Astrocyte of the spinal cord (primary cell): ENCODE results near the gene R3HDM4.
"Not testable (repeated sequence)": the region's sequence is repeated elsewhere in the genome, so short reads cannot be mapped to it uniquely, and the experiment has no call there.

ENCODE experiments used
- DNase-seq: peaks from one replicate; pipeline ENCODE4 v3.0.0; 2011; ENCODE audit warnings: low read depth, low spot score
- H3K4me3 ChIP-seq: 2 replicates; pipeline ENCODE4 v1.5.1; 2011; ENCODE audit warnings: low read depth, mild to moderate bottlenecking, low read length, moderate library complexity
- CTCF ChIP-seq: IDR thresholded peaks from 2 replicates; pipeline ENCODE4 v1.5.1; 2012; ENCODE audit warnings: low read depth, mild to moderate bottlenecking, low read length, inconsistent platforms
- in situ Hi-C: cut with HindIII; loops from 2 replicates; pipeline ENCODE4 v1.10.0; 2017; ENCODE audit warnings: low sequenced_read_pairs

The R3HDM4 gene

GRCh38 chr19:853014-853585, 59.9 kb downstream of the R3HDM4 start:
- no peak overlapping the region for H3K4me3 ChIP-seq
- TF ChIP-seq CTCF, result no peak
- in situ Hi-C loops, result no loop called here
- no peak for DNase-seq

GRCh38 chr19:852136-853013, 60.6 kb downstream of the R3HDM4 start, which contains the start of gene ELANE:
ELANE (plus strand) TSS chr19:852303; CDS start chr19:852329, 26 bp downstream.
- in situ Hi-C loops, result no loop called here
- no peak for DNase-seq
- no peak within 1 kb of the TSS for H3K4me3 ChIP-seq
- no peak for TF ChIP-seq CTCF

- no peak overlapping the region for H3K4me3 ChIP-seq
- in situ Hi-C loops, result no loop called here
- TF ChIP-seq CTCF, result no peak
- DNase-seq, result no peak
Measured at GRCh38 chr19:850979-851335, 62.1 kb downstream of the R3HDM4 start.

GRCh38 chr19:850221-850978, 62.6 kb downstream of the R3HDM4 start:
- in situ Hi-C loops, result no loop called here
- no peak for TF ChIP-seq CTCF
- H3K4me3 ChIP-seq, result no peak overlapping the region
- DNase-seq, result peak; percentile 83

- in situ Hi-C loops, DNase-seq, H3K4me3 ChIP-seq: not testable (repeated sequence)
Measured at GRCh38 chr19:849195-849594, 63.8 kb downstream of the R3HDM4 start.

GRCh38 chr19:848386-848921, 64.6 kb downstream of the R3HDM4 start:
- no peak for DNase-seq
- TF ChIP-seq CTCF, result no peak
- H3K4me3 ChIP-seq, result no peak overlapping the region
- in situ Hi-C loops, result no loop called here
